Panc1 (cell line): Measurements from ENCODE around the gene ADARB2. TPM values are rescaled to one million over a fixed set of nuclear protein-coding genes. Genes with fewer than 3 reads are reported as not detected.

Experiments used
- ATAC-seq: fragments of 200-7000 bp; cut with Tn5 transposase; 2 replicates; pipeline ENCODE4 v1.9.1; 2020; ENCODE audit warnings: mild to moderate bottlenecking, moderate library complexity
- BruUV-seq: library from RNA; stranded (reverse); fragments of 400-500 nt; replicated peaks from 2 replicates; lab custom pipeline; 2021; lab: Mats Ljungman, UMichigan
- CTCF ChIA-PET: fragments of 300-600 bp; sonication (Branson Sonifier 250); formaldehyde crosslinking; loops from one replicate; lab custom pipeline; 2022; ENCODE audit warnings: antibody characterized with exemption; lab: Charles Lee
- POLR2A ChIA-PET: fragments of 300-600 bp; sonication (Branson Sonifier 250); formaldehyde crosslinking; loops from one replicate; lab custom pipeline; 2022; ENCODE audit warnings: antibody characterized with exemption; lab: Charles Lee
- DNase-seq: peaks from one replicate; pipeline ENCODE4 v3.0.0-alpha.2; 2010; ENCODE audit warnings: low read depth, low spot score
- H3K27ac ChIP-seq: 2 replicates; pipeline ENCODE4 v1.5.1; 2011; ENCODE audit warnings: mild to moderate bottlenecking, low read length, inconsistent platforms
- H3K27me3 ChIP-seq: fragments of 200-500 bp; sonication (Bioruptor generic); 2 replicates; pipeline ENCODE4 v1.6.0; 2014; ENCODE audit warnings: low read length, inconsistent platforms; ENCODE audit not compliant: control insufficient read depth, insufficient read depth
- H3K36me3 ChIP-seq: fragments of 200-500 bp; sonication (Bioruptor generic); 2 replicates; pipeline ENCODE4 v1.5.1; 2014; ENCODE audit warnings: inconsistent platforms, mild to moderate bottlenecking, low read length, moderate library complexity; ENCODE audit not compliant: control insufficient read depth, insufficient read depth
- H3K4me1 ChIP-seq: 2 replicates; pipeline ENCODE4 v1.5.1; 2011; ENCODE audit warnings: inconsistent platforms, mild to moderate bottlenecking, low read length, moderate library complexity; ENCODE audit not compliant: control insufficient read depth, insufficient read depth
- H3K4me3 ChIP-seq, 2 experiments: 2 replicates each; pipeline ENCODE4 v1.5.1; 2011 to 2012; ENCODE audit warnings: low read depth in 2 of 2, low read length in 2 of 2, mild to moderate bottlenecking in 2 of 2, inconsistent platforms in 1 of 2, moderate library complexity in 1 of 2
- H3K9me3 ChIP-seq: fragments of 200-500 bp; sonication (Bioruptor generic); 2 replicates; pipeline ENCODE4 v1.5.1; 2014; ENCODE audit warnings: low read depth, mild to moderate bottlenecking, inconsistent platforms, low read length, moderate library complexity; ENCODE audit not compliant: control insufficient read depth, insufficient read depth
- CTCF ChIP-seq: fragments of 450-650 bp; IDR thresholded peaks from 2 replicates; pipeline ENCODE4 v1.5.1; 2017; ENCODE audit warnings: mild to moderate bottlenecking
- POLR2AphosphoS5 ChIP-seq: IDR thresholded peaks from 2 replicates; pipeline ENCODE4 v1.6.1; 2012; ENCODE audit warnings: mild to moderate bottlenecking, low read depth, low read length, moderate library complexity
- SIN3A ChIP-seq: IDR thresholded peaks from 2 replicates; pipeline ENCODE4 v1.6.1; 2012; ENCODE audit warnings: low read depth, mild to moderate bottlenecking, low read length, moderate library complexity, borderline replicate concordance; ENCODE audit not compliant: insufficient read depth
- TCF7L2 ChIP-seq: IDR thresholded peaks from 2 replicates; pipeline ENCODE4 v1.6.1; 2011; ENCODE audit warnings: mild to moderate bottlenecking, low read depth, low read length, inconsistent platforms
- in situ Hi-C: cut with HindIII; loops from 2 replicates; pipeline ENCODE4 v1.10.0; 2016; ENCODE audit warnings: low sequenced_read_pairs, low pct_unique_long_range_greater_than_20kb
- intact Hi-C: fragments of 100-400 bp; cut with micrococcal nuclease; formaldehyde crosslinking; loops from one replicate; pipeline ENCODE4 v1.10.0; 2022; ENCODE audit not compliant: unreplicated experiment
- total RNA-seq: library from RNA; stranded (reverse); gene quantifications from one replicate; pipeline ENCODE4 v1.2.1, GENCODE V29; 2021; ENCODE audit not compliant: unreplicated experiment
- TF ChIP-seq, protein P1 (sequence below), 2 experiments: IDR thresholded peaks; 2 replicates each; pipeline ENCODE4 v1.6.1; 2011 to 2012; ENCODE audit warnings: low read depth in 2 of 2, control low read depth in 1 of 2, low read length in 1 of 2, mild to moderate bottlenecking in 1 of 2, moderate library complexity in 1 of 2; ENCODE audit not compliant: insufficient read depth in 1 of 2

ADARB2 gene
- total RNA-seq, 1 experiment from 2014 or later, result 0.31 TPM

DNA sequence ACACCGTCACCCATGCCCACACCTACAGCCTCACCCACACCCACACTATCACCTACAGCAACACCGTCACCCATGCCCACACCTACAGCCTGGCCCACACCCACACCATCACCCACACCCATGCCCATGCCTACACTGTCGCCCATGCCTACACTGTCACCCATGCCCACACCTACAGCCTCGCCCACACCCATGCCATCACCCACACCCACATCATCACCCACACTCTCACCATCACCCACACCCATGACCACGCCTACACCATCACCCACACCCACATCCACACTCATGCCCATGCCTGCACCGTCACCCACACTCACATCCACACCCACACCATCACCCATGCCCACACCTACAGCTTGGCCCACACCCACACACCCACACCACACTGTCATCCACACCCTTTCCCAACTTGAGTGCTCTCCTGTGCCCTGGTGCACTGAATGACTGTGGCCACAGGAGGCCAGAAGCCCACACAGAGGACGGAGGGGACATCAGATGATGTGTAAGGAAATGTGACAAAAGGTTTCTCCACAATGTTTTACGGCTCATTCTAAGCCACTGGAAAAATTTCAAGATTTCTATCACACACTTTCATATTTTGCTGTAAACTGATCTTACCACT lies 527.9 kb downstream of the ADARB2 start:
- no TSS peak for BruUV-seq
- POLR2A ChIA-PET, result no interaction called here

GRCh38 chr10:1208366-1209311 lies 528.7 kb downstream of the ADARB2 start:
- H3K27ac ChIP-seq, result no peak overlapping the region
- ChIA-PET POLR2A (no interaction called here), CTCF (no interaction called here)
- H3K9me3 ChIP-seq, result no peaks in the 10 kb centered on the region
- no peaks in the 10 kb centered on the region for H3K36me3 ChIP-seq
- in situ Hi-C loops, result no loop called here
- H3K4me3 ChIP-seq, result no peak overlapping the region
- no peak for DNase-seq
- H3K4me1 ChIP-seq, result no peaks in the 10 kb centered on the region
- intact Hi-C loops, result no loop called here
- ATAC-seq, result no peak
- TF ChIP-seq CTCF (no peak), TCF7L2 (no peak), POLR2AphosphoS5 (no peak), SIN3A (no peak)
- TF ChIP-seq, protein P1, sequence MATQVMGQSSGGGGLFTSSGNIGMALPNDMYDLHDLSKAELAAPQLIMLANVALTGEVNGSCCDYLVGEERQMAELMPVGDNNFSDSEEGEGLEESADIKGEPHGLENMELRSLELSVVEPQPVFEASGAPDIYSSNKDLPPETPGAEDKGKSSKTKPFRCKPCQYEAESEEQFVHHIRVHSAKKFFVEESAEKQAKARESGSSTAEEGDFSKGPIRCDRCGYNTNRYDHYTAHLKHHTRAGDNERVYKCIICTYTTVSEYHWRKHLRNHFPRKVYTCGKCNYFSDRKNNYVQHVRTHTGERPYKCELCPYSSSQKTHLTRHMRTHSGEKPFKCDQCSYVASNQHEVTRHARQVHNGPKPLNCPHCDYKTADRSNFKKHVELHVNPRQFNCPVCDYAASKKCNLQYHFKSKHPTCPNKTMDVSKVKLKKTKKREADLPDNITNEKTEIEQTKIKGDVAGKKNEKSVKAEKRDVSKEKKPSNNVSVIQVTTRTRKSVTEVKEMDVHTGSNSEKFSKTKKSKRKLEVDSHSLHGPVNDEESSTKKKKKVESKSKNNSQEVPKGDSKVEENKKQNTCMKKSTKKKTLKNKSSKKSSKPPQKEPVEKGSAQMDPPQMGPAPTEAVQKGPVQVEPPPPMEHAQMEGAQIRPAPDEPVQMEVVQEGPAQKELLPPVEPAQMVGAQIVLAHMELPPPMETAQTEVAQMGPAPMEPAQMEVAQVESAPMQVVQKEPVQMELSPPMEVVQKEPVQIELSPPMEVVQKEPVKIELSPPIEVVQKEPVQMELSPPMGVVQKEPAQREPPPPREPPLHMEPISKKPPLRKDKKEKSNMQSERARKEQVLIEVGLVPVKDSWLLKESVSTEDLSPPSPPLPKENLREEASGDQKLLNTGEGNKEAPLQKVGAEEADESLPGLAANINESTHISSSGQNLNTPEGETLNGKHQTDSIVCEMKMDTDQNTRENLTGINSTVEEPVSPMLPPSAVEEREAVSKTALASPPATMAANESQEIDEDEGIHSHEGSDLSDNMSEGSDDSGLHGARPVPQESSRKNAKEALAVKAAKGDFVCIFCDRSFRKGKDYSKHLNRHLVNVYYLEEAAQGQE (IDR thresholded peaks at IDR 0.05; ENCODE audit: insufficient read depth in 1 of 2, low read depth in 2 of 2, low read length in 1 of 2), result no peak
- no TSS peak for BruUV-seq
- H3K27me3 ChIP-seq, result no peaks in the 10 kb centered on the region

More for the DNA sequence above, 527.9 kb downstream of the ADARB2 start:
- H3K27ac ChIP-seq, result no peak overlapping the region
- no peaks in the 10 kb centered on the region for H3K36me3 ChIP-seq
- in situ Hi-C loops, result no loop called here
- H3K4me1 ChIP-seq, result no peaks in the 10 kb centered on the region
- DNase-seq (no peak), ATAC-seq (no peak)
- no peaks in the 10 kb centered on the region for H3K9me3 ChIP-seq
- no peak overlapping the region for H3K4me3 ChIP-seq
- H3K27me3 ChIP-seq, result no peaks in the 10 kb centered on the region
- CTCF ChIA-PET, result no interaction called here
- intact Hi-C loops, result no loop called here
- no peak for TF ChIP-seq POLR2AphosphoS5
- no peak for TF ChIP-seq CTCF
- TF ChIP-seq, protein P1 (IDR thresholded peaks at IDR 0.05; ENCODE audit: insufficient read depth in 1 of 2, low read depth in 2 of 2, low read length in 1 of 2), result no peak
- no peak for TF ChIP-seq SIN3A
- TF ChIP-seq TCF7L2, result no peak
